NCI-H2227 (cell line): ENCODE data around the gene SEMA4B.
A peak's percentile ranks its signal among the peaks of the same experiment; 100 is the strongest.
"Not testable (repeated sequence)": the region's sequence is repeated elsewhere in the genome, so short reads cannot be mapped to it uniquely, and the experiment has no call there.

Experiments
- DNase-seq: peaks from one replicate; lab custom pipeline; 2025; ENCODE audit not compliant: unreplicated experiment; lab: John Stamatoyannopoulos, UW

The SEMA4B gene

GRCh38 chr15:90201130-90201943 lies at the start of gene SEMA4B:
TSS of gene SEMA4B (plus strand) at chr15:90201330. CDS start at chr15:90201579, 249 bp downstream.
- DNase-seq, result peak; percentile 74

- no peak for DNase-seq
These were observed 49.0 kb upstream of the SEMA4B start for GRCh38 chr15:90151989-90152645.

GRCh38 chr15:90153658-90154057 lies 47.5 kb upstream of the SEMA4B start:
- no peak for DNase-seq

- DNase-seq, result no peak
These were observed 46.9 kb upstream of the SEMA4B start for GRCh38 chr15:90154246-90154645.

- DNase-seq, result no peak
These were observed 46.1 kb upstream of the SEMA4B start for GRCh38 chr15:90154861-90155626.

- no peak for DNase-seq
These were observed 41.9 kb upstream of the SEMA4B start for GRCh38 chr15:90159213-90159612.

- DNase-seq, result no peak
These were observed 40.1 kb upstream of the SEMA4B start for GRCh38 chr15:90160781-90161727.

- no peak for DNase-seq
These were observed 39.2 kb upstream of the SEMA4B start for GRCh38 chr15:90161950-90162361.

GRCh38 chr15:90162956-90163355 lies 38.2 kb upstream of the SEMA4B start:
- no peak for DNase-seq

- not testable (repeated sequence) for DNase-seq
These were observed 36.9 kb upstream of the SEMA4B start for GRCh38 chr15:90164239-90164638.

GRCh38 chr15:90165157-90165556 lies 36.0 kb upstream of the SEMA4B start:
- no peak for DNase-seq

- DNase-seq, result peak; percentile 25
These were observed 35.3 kb upstream of the SEMA4B start for GRCh38 chr15:90165659-90166489.

GRCh38 chr15:90167121-90167520 lies 34.0 kb upstream of the SEMA4B start:
- no peak for DNase-seq

- DNase-seq, result no peak
These were observed 29.5 kb upstream of the SEMA4B start for GRCh38 chr15:90171623-90172022.

GRCh38 chr15:90173372-90173771 lies 27.8 kb upstream of the SEMA4B start:
- no peak for DNase-seq

GRCh38 chr15:90174140-90174875 lies 26.8 kb upstream of the SEMA4B start:
- peak; percentile 49 for DNase-seq

GRCh38 chr15:90177012-90177411 lies 24.1 kb upstream of the SEMA4B start:
- no peak for DNase-seq

- no peak for DNase-seq
These were observed 22.4 kb upstream of the SEMA4B start for GRCh38 chr15:90178468-90179435.
